Esophagus muscularis mucosa (tissue), 3 donors: ENCODE measurements around the gene CYP3A4.

Experiments
- POLR2A ChIP-seq: fragments of 450-650 bp; IDR thresholded peaks from one replicate; pipeline ENCODE4 v1.6.1; 2017; ENCODE audit warnings: antibody characterized with exemption, moderate library complexity, mild to moderate bottlenecking, low read depth
- POLR2AphosphoS5 ChIP-seq, 2 donors: sonication (generic); formaldehyde crosslinking; IDR thresholded peaks; one replicate each; pipeline ENCODE4 v1.6.1; 2017; ENCODE audit warnings: antibody characterized with exemption in 2 of 2
- TF ChIP-seq, protein P1 (sequence below), 3 experiments: fragments of 200-600 bp in 2 of 3; fragments of 450-650 bp in 1 of 3; sonication (generic) in 2 of 3; IDR thresholded peaks; one replicate each; pipeline ENCODE4 v1.5.1; 2017 to 2019; ENCODE audit warnings: antibody characterized with exemption in 3 of 3, mild to moderate bottlenecking in 2 of 3, moderate library complexity in 1 of 3

DNA sequence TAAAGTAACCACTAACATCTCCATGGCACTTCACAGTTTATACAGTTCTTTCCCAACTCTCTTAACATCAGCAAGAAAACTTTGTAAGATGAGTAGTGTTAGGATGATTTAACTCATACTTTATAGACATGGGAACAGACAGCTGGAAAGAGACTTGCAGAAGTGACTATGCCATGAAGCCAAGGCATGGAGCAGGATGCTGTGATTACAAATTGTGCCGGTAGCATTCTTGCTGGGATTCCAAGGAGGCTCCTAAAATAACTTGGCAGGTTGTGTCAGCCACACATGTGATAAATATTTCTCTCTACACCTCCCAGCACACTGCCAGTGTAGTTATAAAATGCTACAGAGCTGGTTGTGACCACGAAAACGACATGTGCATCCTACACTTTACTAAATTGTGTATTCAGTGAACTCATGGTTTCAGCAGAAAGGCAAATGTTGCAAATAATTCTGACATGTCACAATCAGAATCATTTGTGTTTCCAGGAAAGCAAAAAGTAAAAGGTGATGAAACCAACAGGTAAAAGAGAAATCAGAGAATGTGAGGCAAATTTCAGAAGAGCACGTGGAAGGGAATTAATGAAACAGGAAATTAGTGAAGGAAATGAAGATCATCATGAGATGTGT is 5.6 kb upstream of the CYP3A4 start:
- TF ChIP-seq, protein P1, sequence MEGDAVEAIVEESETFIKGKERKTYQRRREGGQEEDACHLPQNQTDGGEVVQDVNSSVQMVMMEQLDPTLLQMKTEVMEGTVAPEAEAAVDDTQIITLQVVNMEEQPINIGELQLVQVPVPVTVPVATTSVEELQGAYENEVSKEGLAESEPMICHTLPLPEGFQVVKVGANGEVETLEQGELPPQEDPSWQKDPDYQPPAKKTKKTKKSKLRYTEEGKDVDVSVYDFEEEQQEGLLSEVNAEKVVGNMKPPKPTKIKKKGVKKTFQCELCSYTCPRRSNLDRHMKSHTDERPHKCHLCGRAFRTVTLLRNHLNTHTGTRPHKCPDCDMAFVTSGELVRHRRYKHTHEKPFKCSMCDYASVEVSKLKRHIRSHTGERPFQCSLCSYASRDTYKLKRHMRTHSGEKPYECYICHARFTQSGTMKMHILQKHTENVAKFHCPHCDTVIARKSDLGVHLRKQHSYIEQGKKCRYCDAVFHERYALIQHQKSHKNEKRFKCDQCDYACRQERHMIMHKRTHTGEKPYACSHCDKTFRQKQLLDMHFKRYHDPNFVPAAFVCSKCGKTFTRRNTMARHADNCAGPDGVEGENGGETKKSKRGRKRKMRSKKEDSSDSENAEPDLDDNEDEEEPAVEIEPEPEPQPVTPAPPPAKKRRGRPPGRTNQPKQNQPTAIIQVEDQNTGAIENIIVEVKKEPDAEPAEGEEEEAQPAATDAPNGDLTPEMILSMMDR (IDR thresholded peaks at IDR 0.05) = no peak
- no peak for TF ChIP-seq POLR2A
- no peak for TF ChIP-seq POLR2AphosphoS5 (IDR thresholded peaks at IDR 0.05)
